ENCODE measurements around the gene CYB5D1. TPM values are rescaled to one million over a fixed set of nuclear protein-coding genes. Genes with fewer than 3 reads are reported as not detected.
A peak's percentile ranks its signal among the peaks of the same experiment; 100 is the strongest.
"Not testable (repeated sequence)": the region's sequence is repeated elsewhere in the genome, so short reads cannot be mapped to it uniquely, and the experiment has no call there.

The CYB5D1 gene, protein sequence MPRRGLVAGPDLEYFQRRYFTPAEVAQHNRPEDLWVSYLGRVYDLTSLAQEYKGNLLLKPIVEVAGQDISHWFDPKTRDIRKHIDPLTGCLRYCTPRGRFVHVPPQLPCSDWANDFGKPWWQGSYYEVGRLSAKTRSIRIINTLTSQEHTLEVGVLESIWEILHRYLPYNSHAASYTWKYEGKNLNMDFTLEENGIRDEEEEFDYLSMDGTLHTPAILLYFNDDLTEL
- polyA plus RNA-seq (2013) = 5.2 and 5.7 TPM in 2 replicates

DNA sequence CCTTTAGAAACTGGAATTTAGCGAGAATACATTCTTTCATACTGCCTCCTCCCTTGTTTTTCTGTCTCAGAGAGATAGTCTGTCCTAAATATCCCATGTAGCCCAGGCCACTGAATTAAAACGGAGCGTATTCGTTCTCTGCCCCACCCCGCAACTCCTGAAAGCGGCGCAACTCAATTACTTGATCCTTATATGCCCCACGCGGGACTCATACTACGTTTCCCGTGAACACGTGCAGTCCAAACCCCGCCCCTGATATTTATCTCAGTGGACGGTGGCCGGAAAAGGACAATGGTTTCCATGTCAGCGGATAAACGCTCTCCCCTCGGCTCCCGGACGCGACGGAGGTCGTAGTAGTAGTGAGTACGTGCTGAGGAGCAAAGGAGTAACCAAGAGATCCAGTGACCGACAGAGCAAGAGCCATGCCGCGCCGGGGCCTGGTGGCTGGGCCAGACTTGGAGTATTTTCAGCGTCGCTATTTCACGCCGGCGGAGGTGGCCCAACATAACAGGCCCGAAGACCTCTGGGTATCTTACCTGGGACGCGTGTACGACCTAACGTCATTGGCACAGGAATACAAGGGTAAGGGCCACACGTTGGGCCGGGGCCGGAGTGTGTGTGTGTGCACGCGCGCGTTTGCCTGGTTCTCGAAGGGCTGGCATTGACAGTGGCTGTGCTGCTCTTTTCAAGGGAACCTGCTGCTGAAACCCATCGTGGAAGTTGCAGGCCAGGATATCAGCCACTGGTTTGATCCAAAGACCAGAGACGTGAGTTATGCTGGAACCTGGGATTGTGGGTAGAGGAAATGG lies at the start of gene CYB5D1:
Gene CYB5D1 (plus strand): TSS at position 291 of the 809 bp plus-strand sequence. CDS start 132 bp downstream, at position 423.
- WGBS (ENCODE audit: extremely low coverage, insufficient coverage, insufficient read length) = no CpG with 5 or more reads among the region's 48 CpGs
- H3K4me3 ChIP-seq (ENCODE audit: low read depth, low read length) = peak within 1 kb of the TSS; percentile 79

GRCh38 chr17:7809086-7809790 lies 48.6 kb upstream of the CYB5D1 start:
- no CpG with 5 or more reads among the region's 11 CpGs for WGBS (ENCODE audit: extremely low coverage, insufficient coverage, insufficient read length)
- no peak overlapping the region for H4K8ac ChIP-seq (ENCODE audit: low read depth, low read length)
- H3K18ac ChIP-seq (ENCODE audit: low read length) = no peak overlapping the region

More for the DNA sequence above, at the start of gene CYB5D1:
- Histone ChIP-seq H3K36me3 (ENCODE audit: control insufficient read depth in 1 of 2, insufficient read depth in 2 of 2, low read length in 2 of 2) (peaks cover 19 to 20% of the 10 kb centered on the region in 2 experiments), H3K79me2 (ENCODE audit: control insufficient read depth, insufficient read depth, low read length, poor library complexity) (peaks cover 2% of the 10 kb centered on the region), H2BK120ac (ENCODE audit: insufficient read depth, low read length, poor library complexity) (peak within 1 kb of the TSS; percentile 75), H4K91ac (ENCODE audit: low read depth, low read length) (peak within 1 kb of the TSS; percentile 92), H3K9me3 (ENCODE audit: insufficient read depth, low read depth, low read length) (peaks cover 3% of the 10 kb centered on the region), H3K18ac (ENCODE audit: low read length) (peak within 1 kb of the TSS; percentile 62), H3K27ac (ENCODE audit: low read depth, low read length) (peak within 1 kb of the TSS; percentile 97), H2BK12ac (ENCODE audit: low read length) (no peak within 1 kb of the TSS), H3K23ac (ENCODE audit: low read length) (no peak within 1 kb of the TSS), H2BK5ac (ENCODE audit: low read depth, low read length, poor library complexity) (peak within 1 kb of the TSS; percentile 89), H3K4me2 (ENCODE audit: low read length) (peak within 1 kb of the TSS; percentile 78), H4K8ac (ENCODE audit: low read depth, low read length) (peak within 1 kb of the TSS; percentile 96), H3K27me3 (ENCODE audit: insufficient read depth, low read length) (no peaks in the 10 kb centered on the region), H4K12ac (ENCODE audit: low read depth, low read length) (peak within 1 kb of the TSS; percentile 81), H3K4ac (ENCODE audit: low read depth, low read length) (peak within 1 kb of the TSS; percentile 24), H3K9ac (ENCODE audit: low read length) (peak within 1 kb of the TSS; percentile 98), H3K79me1 (ENCODE audit: low read length) (peaks cover 19% of the 10 kb centered on the region), H2AK5ac (ENCODE audit: low read length) (no peak within 1 kb of the TSS), H3K14ac (ENCODE audit: low read length) (peak within 1 kb of the TSS; percentile 82), H3K4me1 (ENCODE audit: control insufficient read depth in 1 of 2, insufficient read depth in 2 of 2, low read length in 2 of 2) (peaks cover 18 to 31% of the 10 kb centered on the region in 2 experiments), H2AFZ (ENCODE audit: insufficient read depth, low read length, poor library complexity) (peak within 1 kb of the TSS; percentile 86)
- peak; percentile 80 to 91 for DNase-seq

GRCh38 chr17:7809791-7810343 lies 47.9 kb upstream of the CYB5D1 start:
- H3K79me2 ChIP-seq (ENCODE audit: control insufficient read depth, insufficient read depth, low read length, poor library complexity); H4K12ac ChIP-seq (ENCODE audit: low read depth, low read length); H3K14ac ChIP-seq (ENCODE audit: low read length); H3K4me1 ChIP-seq (ENCODE audit: control insufficient read depth in 1 of 2, insufficient read depth in 2 of 2, low read length in 2 of 2); H3K18ac ChIP-seq (ENCODE audit: low read length); H3K4me2 ChIP-seq (ENCODE audit: low read length); H4K8ac ChIP-seq (ENCODE audit: low read depth, low read length); H4K91ac ChIP-seq (ENCODE audit: low read depth, low read length); H3K27me3 ChIP-seq (ENCODE audit: insufficient read depth, low read length); DNase-seq; H3K9ac ChIP-seq (ENCODE audit: low read length); H3K79me1 ChIP-seq (ENCODE audit: low read length); H2BK5ac ChIP-seq (ENCODE audit: low read depth, low read length, poor library complexity); H3K9me3 ChIP-seq (ENCODE audit: insufficient read depth, low read depth, low read length); H3K4me3 ChIP-seq (ENCODE audit: low read depth, low read length); H2AK5ac ChIP-seq (ENCODE audit: low read length); H2AFZ ChIP-seq (ENCODE audit: insufficient read depth, low read length, poor library complexity); H3K36me3 ChIP-seq (ENCODE audit: control insufficient read depth in 1 of 2, insufficient read depth in 2 of 2, low read length in 2 of 2); H2BK12ac ChIP-seq (ENCODE audit: low read length); H3K4ac ChIP-seq (ENCODE audit: low read depth, low read length); H2BK120ac ChIP-seq (ENCODE audit: insufficient read depth, low read length, poor library complexity); H3K27ac ChIP-seq (ENCODE audit: low read depth, low read length); H3K23ac ChIP-seq (ENCODE audit: low read length): not testable (repeated sequence)
- WGBS (ENCODE audit: extremely low coverage, insufficient coverage, insufficient read length) = no CpG with 5 or more reads among the region's 9 CpGs

More at GRCh38 chr17:7809086-7809790, 48.6 kb upstream of the CYB5D1 start:
- Histone ChIP-seq H3K27me3 (ENCODE audit: insufficient read depth, low read length) (no peaks in the 10 kb centered on the region), H3K14ac (ENCODE audit: low read length) (no peak overlapping the region), H3K27ac (ENCODE audit: low read depth, low read length) (no peak overlapping the region), H3K4me2 (ENCODE audit: low read length) (no peak overlapping the region), H4K12ac (ENCODE audit: low read depth, low read length) (no peak overlapping the region), H3K79me2 (ENCODE audit: control insufficient read depth, insufficient read depth, low read length, poor library complexity) (no peaks in the 10 kb centered on the region), H3K4me1 (ENCODE audit: control insufficient read depth in 1 of 2, insufficient read depth in 2 of 2, low read length in 2 of 2) (peaks cover 0 to 3% of the 10 kb centered on the region in 2 experiments), H3K9me3 (ENCODE audit: insufficient read depth, low read depth, low read length) (no peaks in the 10 kb centered on the region), H2AK5ac (ENCODE audit: low read length) (no peak overlapping the region), H2BK12ac (ENCODE audit: low read length) (no peak overlapping the region), H2BK5ac (ENCODE audit: low read depth, low read length, poor library complexity) (no peak overlapping the region), H4K91ac (ENCODE audit: low read depth, low read length) (no peak overlapping the region), H2BK120ac (ENCODE audit: insufficient read depth, low read length, poor library complexity) (no peak overlapping the region), H3K4me3 (ENCODE audit: low read depth, low read length) (no peak overlapping the region), H3K23ac (ENCODE audit: low read length) (no peak overlapping the region), H3K4ac (ENCODE audit: low read depth, low read length) (no peak overlapping the region), H2AFZ (ENCODE audit: insufficient read depth, low read length, poor library complexity) (no peak overlapping the region), H3K9ac (ENCODE audit: low read length) (no peak overlapping the region), H3K79me1 (ENCODE audit: low read length) (no peaks in the 10 kb centered on the region), H3K36me3 (ENCODE audit: control insufficient read depth in 1 of 2, insufficient read depth in 2 of 2, low read length in 2 of 2) (no peaks in the 10 kb centered on the region)
- no peak for DNase-seq

- H3K4me1 ChIP-seq (ENCODE audit: control insufficient read depth in 1 of 2, insufficient read depth in 2 of 2, low read length in 2 of 2) = peaks cover 0 to 3% of the 10 kb centered on the region in 2 experiments
- no peak overlapping the region for H3K9ac ChIP-seq (ENCODE audit: low read length)
- no peak overlapping the region for H2BK5ac ChIP-seq (ENCODE audit: low read depth, low read length, poor library complexity)
- H2BK120ac ChIP-seq (ENCODE audit: insufficient read depth, low read length, poor library complexity) = no peak overlapping the region
- H4K91ac ChIP-seq (ENCODE audit: low read depth, low read length) = no peak overlapping the region
- no peak overlapping the region for H3K4ac ChIP-seq (ENCODE audit: low read depth, low read length)
- no peak overlapping the region for H3K27ac ChIP-seq (ENCODE audit: low read depth, low read length)
- H3K36me3 ChIP-seq (ENCODE audit: control insufficient read depth in 1 of 2, insufficient read depth in 2 of 2, low read length in 2 of 2) = no peaks in the 10 kb centered on the region
- no peaks in the 10 kb centered on the region for H3K27me3 ChIP-seq (ENCODE audit: insufficient read depth, low read length)
- no peak overlapping the region for H2AFZ ChIP-seq (ENCODE audit: insufficient read depth, low read length, poor library complexity)
- no peak overlapping the region for H3K14ac ChIP-seq (ENCODE audit: low read length)
- no peak overlapping the region for H3K4me3 ChIP-seq (ENCODE audit: low read depth, low read length)
- peaks cover 1% of the 10 kb centered on the region for H3K9me3 ChIP-seq (ENCODE audit: insufficient read depth, low read depth, low read length)
- H3K18ac ChIP-seq (ENCODE audit: low read length) = no peak overlapping the region
- H4K12ac ChIP-seq (ENCODE audit: low read depth, low read length) = no peak overlapping the region
- H3K79me1 ChIP-seq (ENCODE audit: low read length) = no peaks in the 10 kb centered on the region
- no peak overlapping the region for H4K8ac ChIP-seq (ENCODE audit: low read depth, low read length)
- no peak for DNase-seq
- H2BK12ac ChIP-seq (ENCODE audit: low read length) = no peak overlapping the region
- no peak overlapping the region for H2AK5ac ChIP-seq (ENCODE audit: low read length)
- no peak overlapping the region for H3K23ac ChIP-seq (ENCODE audit: low read length)
- H3K79me2 ChIP-seq (ENCODE audit: control insufficient read depth, insufficient read depth, low read length, poor library complexity) = no peaks in the 10 kb centered on the region
- WGBS (ENCODE audit: extremely low coverage, insufficient coverage, insufficient read length) = no CpG with 5 or more reads among the region's 3 CpGs
- no peak overlapping the region for H3K4me2 ChIP-seq (ENCODE audit: low read length)
Observed at GRCh38 chr17:7811251-7811650, 46.6 kb upstream of the CYB5D1 start.

Data from trophoblast cell (in vitro differentiated cells and primary cell).